ENCODE data around the gene COPS9.

COPS9 gene

DNA sequence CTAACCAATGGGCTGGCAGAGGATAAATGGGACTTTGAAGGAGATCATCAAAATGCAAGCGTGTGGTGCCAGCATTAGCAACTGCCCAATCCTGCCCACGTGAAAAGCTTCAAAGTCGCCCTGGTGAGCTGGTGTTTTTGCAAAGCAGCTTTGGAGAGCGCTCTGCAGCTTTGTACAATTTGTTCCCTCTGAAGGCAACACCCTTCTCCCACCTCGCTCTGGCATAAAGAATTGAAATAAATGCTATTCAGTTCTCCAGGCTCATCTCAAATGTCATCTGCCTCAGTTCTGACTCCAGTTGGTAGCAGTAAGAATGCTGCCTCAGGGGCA lies 3.5 kb downstream of the COPS9 start:
- no peak for DNase-seq

DNA sequence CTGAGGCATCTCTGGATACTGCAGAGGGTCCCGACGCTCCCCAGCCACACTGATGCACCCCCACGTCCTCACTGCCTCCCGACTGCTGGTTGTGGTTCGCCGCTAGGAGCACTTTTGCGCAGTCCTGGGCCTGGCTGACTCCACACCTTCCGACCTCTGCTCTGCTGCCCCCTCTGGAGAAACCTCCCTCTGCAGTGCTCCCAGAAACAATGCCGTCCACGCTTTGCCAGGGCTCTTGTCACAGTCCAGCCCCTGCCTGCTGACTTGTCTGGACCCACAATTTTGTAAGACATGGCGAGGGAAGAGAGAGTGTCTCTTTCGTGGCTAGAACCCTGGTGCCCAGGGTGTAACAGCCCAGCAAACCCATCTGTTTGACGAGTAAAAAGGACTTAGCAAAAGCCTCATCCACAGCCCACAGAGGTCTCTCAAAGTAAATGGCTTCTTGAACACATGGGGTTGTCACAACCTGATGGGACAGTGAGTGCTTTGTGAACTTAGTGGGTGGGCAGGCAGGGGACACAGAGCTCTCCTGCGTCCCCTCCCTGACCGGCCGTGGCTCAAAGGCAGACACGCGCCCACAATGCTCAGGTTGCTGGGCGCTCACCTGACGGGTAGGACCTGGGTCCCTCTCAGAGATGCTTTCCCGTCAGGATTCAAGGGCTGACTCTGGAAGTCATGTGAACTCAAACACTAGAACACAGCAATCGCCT lies 4.0 kb downstream of the COPS9 start:
- DNase-seq, result no peak

DNA sequence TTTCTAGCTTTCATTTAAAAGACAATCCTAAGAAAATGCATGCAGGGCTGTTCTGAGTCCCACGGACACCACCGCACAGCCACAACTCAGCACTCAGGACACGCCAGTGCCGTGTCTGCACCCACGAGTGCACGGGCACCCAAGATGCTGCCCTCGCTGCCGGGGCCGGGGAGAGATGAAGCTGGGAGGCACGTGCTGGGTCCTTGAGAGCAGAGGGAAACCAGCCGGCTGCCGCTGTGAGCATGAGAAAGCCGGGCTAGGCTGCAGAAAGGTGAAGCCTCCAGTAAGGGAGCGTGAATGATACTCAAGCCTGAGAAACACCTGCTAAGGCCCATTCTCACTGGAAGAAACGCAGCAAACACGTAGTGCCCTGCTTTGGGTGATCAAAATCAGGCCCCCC lies 4.8 kb downstream of the COPS9 start:
- no peak for DNase-seq

GRCh38 chr2:240130393-240131195 lies 5.5 kb downstream of the COPS9 start:
- DNase-seq, result no peak

DNA sequence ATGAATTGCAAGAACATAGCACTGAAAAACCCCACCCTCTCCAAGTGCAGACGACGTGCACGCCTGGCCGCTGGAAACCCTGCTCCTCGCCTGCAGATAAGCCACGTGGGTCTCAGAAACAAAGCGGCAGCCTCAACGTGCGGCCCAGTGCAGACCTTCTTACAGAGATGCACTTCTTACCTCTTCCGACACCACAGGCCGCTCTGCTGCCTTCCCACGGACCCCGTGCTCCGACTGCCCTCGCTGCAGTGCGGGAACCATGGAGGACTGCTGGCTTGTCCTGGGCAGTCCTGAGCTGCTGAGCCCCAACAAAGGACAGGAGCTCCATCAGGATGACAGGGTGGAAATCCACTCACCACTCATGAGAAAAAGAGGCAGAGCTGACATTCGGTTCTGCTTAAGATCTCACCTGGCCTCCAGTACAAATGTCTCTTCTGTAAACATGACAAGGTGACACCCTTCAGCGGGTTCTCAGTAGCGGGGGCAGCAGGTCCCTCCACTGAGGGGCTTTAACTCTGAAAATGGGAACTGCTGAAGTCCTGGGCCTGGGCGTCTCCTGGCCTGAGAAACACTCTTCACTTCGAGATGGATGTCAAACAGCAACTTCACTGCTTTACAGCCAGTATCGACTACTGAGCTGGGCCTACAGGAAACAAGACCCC lies 6.2 kb downstream of the COPS9 start:
- no peak for DNase-seq

- DNase-seq, result no peak
Observed at GRCh38 chr2:240129311-240129710, 6.8 kb downstream of the COPS9 start.

- no peak for DNase-seq
Observed at GRCh38 chr2:240128608-240129145, 7.4 kb downstream of the COPS9 start.

DNA sequence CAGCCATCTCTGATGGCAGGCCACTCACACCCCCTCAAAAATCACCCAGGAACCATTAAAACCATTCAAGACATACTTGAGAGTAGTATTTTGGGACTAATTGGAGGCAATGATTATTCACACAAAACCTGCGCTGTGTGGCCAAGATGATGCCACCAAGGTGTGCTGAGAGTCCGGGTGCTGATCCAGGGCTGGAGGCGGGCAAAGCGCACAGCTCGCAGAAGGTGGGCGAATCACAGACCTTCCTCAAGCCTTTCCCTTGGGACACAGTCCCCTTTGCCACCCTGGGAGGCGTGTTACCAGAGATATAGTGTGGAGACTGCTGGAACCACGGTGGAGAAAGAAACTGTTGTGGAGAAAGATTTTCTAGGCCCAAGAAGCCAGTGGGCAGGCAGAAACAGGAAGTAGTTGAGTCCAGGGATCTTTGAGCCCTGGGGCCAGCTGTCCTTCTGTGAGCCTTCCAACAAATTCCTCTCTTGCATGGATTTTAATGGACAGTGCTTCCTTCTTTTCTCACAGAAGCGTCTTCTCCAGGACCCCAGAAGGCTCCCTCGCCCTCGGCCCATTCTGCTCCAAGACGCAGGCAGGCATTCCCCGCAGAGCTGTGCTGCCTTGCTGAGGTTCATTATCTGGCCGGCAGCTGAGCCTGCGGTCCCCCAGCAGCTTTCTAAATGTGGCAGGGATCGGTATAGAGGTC lies 8.0 kb downstream of the COPS9 start:
- no peak for DNase-seq

- DNase-seq, result no peak
Observed at GRCh38 chr2:240127191-240127750, 8.8 kb downstream of the COPS9 start.

- DNase-seq, result no peak
Observed at GRCh38 chr2:240126731-240127130, 9.4 kb downstream of the COPS9 start.

DNA sequence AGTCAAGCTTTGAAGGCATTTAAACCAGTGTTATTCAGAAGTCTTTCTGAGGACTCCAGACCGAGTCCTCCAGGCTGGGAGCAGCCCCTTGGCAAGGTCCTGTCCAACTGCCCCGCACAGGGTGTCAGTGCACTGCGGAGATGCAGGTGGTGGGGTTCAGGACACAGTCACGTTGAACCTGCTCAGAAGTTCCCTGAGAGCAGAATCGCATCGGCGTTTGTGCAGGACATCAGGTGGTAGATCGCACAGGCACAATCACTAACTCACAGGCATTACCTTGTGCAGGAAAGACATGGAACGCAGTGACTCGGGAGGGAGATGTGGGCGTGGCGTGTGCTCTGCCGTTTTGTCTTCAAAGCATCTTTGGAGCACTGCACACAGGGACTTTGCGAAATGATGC lies 10.4 kb downstream of the COPS9 start:
- DNase-seq, result no peak

DNA sequence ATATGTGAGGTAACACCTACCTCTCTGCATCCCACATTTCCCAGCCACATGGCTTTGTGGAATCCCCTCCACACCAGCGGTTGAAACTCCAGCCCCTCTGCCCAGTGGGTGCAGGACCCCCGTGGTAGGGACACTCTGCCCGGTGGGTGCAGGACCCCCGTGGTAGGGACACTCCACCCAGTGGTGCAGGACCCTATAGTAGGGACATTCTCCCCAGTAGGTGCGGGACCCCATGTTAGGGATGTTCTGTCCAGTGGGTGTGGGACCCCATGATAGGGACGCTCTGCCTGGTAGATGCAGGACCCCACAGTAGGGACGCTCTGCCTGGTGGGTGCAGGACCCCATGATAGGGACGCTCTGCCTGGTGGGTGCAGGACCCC lies 11.5 kb downstream of the COPS9 start:
- no peak for DNase-seq

- no peak for DNase-seq
Observed at GRCh38 chr2:240123821-240124650, 12.1 kb downstream of the COPS9 start.

DNA sequence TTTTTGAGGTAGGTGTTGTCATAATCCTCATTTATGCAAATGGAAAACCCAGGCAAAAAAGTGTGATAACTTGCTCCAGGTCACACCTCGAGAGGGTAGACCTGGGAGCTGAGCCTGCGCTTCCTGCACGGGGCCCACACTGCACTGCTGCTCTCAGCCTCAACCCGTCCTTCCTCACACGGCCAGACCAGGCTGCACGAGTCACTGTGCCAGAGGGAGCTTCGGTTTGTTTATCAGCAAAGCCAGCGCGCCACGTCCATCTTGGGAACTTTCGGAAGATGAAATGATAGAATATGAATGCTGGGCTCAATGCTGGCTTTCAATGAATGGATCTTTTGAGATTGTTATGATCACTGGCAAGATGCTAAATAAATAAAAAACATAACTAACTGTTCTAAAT lies 14.4 kb downstream of the COPS9 start:
- no peak for DNase-seq

DNA sequence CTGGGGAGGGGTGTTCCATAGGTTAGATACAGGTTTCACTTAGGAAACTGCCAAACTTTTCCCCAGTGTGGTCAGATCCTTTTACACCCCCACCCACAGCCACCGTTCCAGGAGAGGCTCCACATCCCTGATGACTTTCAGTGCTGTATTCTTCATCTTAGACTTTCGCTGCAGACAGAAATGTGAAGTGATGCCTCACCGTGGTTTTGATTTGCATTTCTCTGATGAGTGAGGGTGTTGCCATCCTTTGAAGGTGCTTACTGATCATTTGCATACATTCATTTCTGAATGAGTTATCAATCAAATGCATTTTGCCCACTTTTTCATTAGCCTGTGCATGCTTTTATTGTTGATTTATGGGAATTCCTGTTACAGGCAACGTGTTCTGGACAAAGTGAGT lies 14.9 kb downstream of the COPS9 start:
- DNase-seq, result no peak

- DNase-seq, result no peak
Observed at GRCh38 chr2:240114233-240114632, 21.9 kb downstream of the COPS9 start.

GRCh38 chr2:240112914-240113690 lies 23.0 kb downstream of the COPS9 start:
- DNase-seq, result no peak

GRCh38 chr2:240111253-240111652 lies 24.9 kb downstream of the COPS9 start:
- no peak for DNase-seq

- DNase-seq, result no peak
Observed at GRCh38 chr2:240109386-240109785, 26.7 kb downstream of the COPS9 start.

DNA sequence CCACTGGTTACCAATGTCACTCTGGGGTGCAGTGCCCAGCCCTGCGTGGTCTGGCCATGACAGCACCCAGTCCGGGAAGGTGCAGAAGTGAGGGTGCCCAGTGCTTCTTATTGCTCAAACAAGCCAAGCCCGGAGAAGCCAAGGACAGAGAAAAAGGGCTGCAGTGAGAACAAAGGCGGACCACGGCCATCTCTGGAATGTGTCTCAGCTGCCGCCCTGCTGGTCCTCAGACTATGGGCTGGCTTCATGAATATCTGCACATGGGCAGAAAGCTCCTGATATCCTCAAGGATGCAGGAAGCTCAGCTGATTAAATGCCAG lies 28.7 kb downstream of the COPS9 start:
- no peak for DNase-seq

GRCh38 chr2:240106765-240107476 lies 29.2 kb downstream of the COPS9 start:
- no peak for DNase-seq
